HepG2 (cell line): ENCODE results near the gene RRAS. TPM values are rescaled to one million over a fixed set of nuclear protein-coding genes. Genes with fewer than 3 reads are reported as not detected.

Source experiments
- ATAD3A ChIP-seq: sonication (generic); formaldehyde crosslinking; IDR thresholded peaks from 2 replicates; pipeline ENCODE4 v1.4.0; 2020; ENCODE audit warnings: missing genetic modification reagents
- FOXA1 ChIP-seq, 2 experiments: fragments of 450-650 bp in 1 of 2; sonication (generic) in 1 of 2; formaldehyde crosslinking in 1 of 2; IDR thresholded peaks; 2 replicates each; pipeline versions ENCODE4 v1.4.0 to v1.6.1; 2016 to 2020; ENCODE audit warnings: missing genetic modification reagents in 1 of 2
- HHEX ChIP-seq: IDR thresholded peaks from 2 replicates; pipeline ENCODE4 v1.6.1; 2016; ENCODE audit warnings: control low read depth
- HOXA5 ChIP-seq: sonication (generic); formaldehyde crosslinking; IDR thresholded peaks from 2 replicates; pipeline ENCODE4 v1.4.0; 2020; ENCODE audit warnings: missing genetic modification reagents
- HOXA9 ChIP-seq: sonication (generic); formaldehyde crosslinking; IDR thresholded peaks from 2 replicates; pipeline ENCODE4 v1.8.1; 2022; ENCODE audit warnings: missing genetic modification reagents, mild to moderate bottlenecking, moderate library complexity, borderline replicate concordance
- MAZ ChIP-seq, 2 experiments: sonication (generic) in 1 of 2; formaldehyde crosslinking in 1 of 2; IDR thresholded peaks; 2 replicates each; pipeline versions ENCODE4 v1.5.0 to v1.6.1; 2012 to 2020; ENCODE audit warnings: low read depth in 2 of 2, mild to moderate bottlenecking in 2 of 2, borderline replicate concordance in 1 of 2, improper control_type of control experiment in 1 of 2, low read length in 1 of 2, missing genetic modification reagents in 1 of 2, moderate library complexity in 1 of 2
- MYNN ChIP-seq: sonication (generic); formaldehyde crosslinking; IDR thresholded peaks from 2 replicates; pipeline ENCODE4 v1.4.0; 2020; ENCODE audit warnings: mild to moderate bottlenecking, low read depth, missing genetic modification reagents
- NFE2 ChIP-seq: sonication (generic); formaldehyde crosslinking; IDR thresholded peaks from 2 replicates; pipeline ENCODE4 v1.4.0; 2020; ENCODE audit warnings: missing genetic modification reagents
- REL ChIP-seq: sonication (generic); formaldehyde crosslinking; conservative IDR thresholded peaks from 2 replicates; pipeline ENCODE4 v1.8.0; 2022; ENCODE audit warnings: mild to moderate bottlenecking, missing genetic modification reagents, moderate library complexity
- RNF2 ChIP-seq: fragments of 450-650 bp; conservative IDR thresholded peaks from 2 replicates; pipeline ENCODE4 v1.6.1; 2016; ENCODE audit warnings: low read depth
- RXRA ChIP-seq: sonication (generic); formaldehyde crosslinking; IDR thresholded peaks from 2 replicates; pipeline ENCODE4 v1.5.1; 2020; ENCODE audit warnings: missing genetic modification reagents
- SYNCRIP ChIP-seq: fragments of 200-400 bp; formaldehyde crosslinking; IDR thresholded peaks from 2 replicates; pipeline ENCODE4 v1.6.1; 2018; ENCODE audit warnings: mild to moderate bottlenecking, low read depth, low read length; ENCODE audit not compliant: insufficient read depth
- THAP11 ChIP-seq: IDR thresholded peaks from 2 replicates; pipeline ENCODE4 v1.6.1; 2016; ENCODE audit warnings: missing biosample characterization, missing genetic modification reagents
- ZC3H13 ChIP-seq: sonication (generic); formaldehyde crosslinking; IDR thresholded peaks from 2 replicates; pipeline ENCODE4 v1.8.1; 2023; ENCODE audit warnings: mild to moderate bottlenecking, missing genetic modification reagents, moderate library complexity
- ZNF101 ChIP-seq: sonication (generic); formaldehyde crosslinking; IDR thresholded peaks from 2 replicates; pipeline ENCODE4 v1.4.0; 2020; ENCODE audit warnings: mild to moderate bottlenecking, low read depth, missing genetic modification reagents, borderline replicate concordance
- ZNF557 ChIP-seq: sonication (generic); formaldehyde crosslinking; IDR thresholded peaks from 2 replicates; pipeline ENCODE4 v1.4.0; 2020; ENCODE audit warnings: missing genetic modification reagents
- ZNF589 ChIP-seq: sonication (generic); formaldehyde crosslinking; conservative IDR thresholded peaks from 2 replicates; pipeline ENCODE4 v1.8.0; 2022; ENCODE audit warnings: mild to moderate bottlenecking, moderate library complexity, missing genetic modification reagents
- polyA plus RNA-seq, 8 experiments: library from polyadenylated mRNA; depleted of rRNA in 3 of 8; stranded (reverse) in 7 of 8; unstranded in 1 of 8; fragments of >200 nt; fragmentation: Illumina TruSeq in 4 of 8; extraction: Trizol in 4 of 8; gene quantifications; 2 replicates each; pipeline versions ENCODE4 v1.2.1 to v1.2.3, GENCODE V29; 2011 to 2016; ENCODE audit warnings: low read depth in 4 of 8, missing spikeins in 1 of 8, mixed read lengths in 1 of 8; ENCODE audit not compliant: insufficient read depth in 1 of 8
- total RNA-seq, 5 experiments: library from RNA; depleted of rRNA; stranded (reverse); fragments of >200 nt; fragmentation: Illumina TruSeq; extraction: Trizol; gene quantifications; 2 replicates each; pipeline ENCODE4 v1.2.3, GENCODE V29; 2016; ENCODE audit warnings: low read depth in 1 of 5
- TF ChIP-seq, protein P1 (sequence below): sonication (generic); formaldehyde crosslinking; IDR thresholded peaks from 2 replicates; pipeline ENCODE4 v1.4.0; 2020; ENCODE audit warnings: mild to moderate bottlenecking, missing genetic modification reagents
- TF ChIP-seq, protein P2 (sequence below): sonication (generic); formaldehyde crosslinking; IDR thresholded peaks from 2 replicates; pipeline ENCODE4 v1.4.0; 2020; ENCODE audit warnings: missing genetic modification reagents
- TF ChIP-seq, protein P3 (sequence below): sonication (generic); formaldehyde crosslinking; IDR thresholded peaks from 2 replicates; pipeline ENCODE4 v1.4.0; 2020; ENCODE audit warnings: missing genetic modification reagents
- TF ChIP-seq, protein P4 (sequence below): sonication (generic); formaldehyde crosslinking; conservative IDR thresholded peaks from 2 replicates; pipeline ENCODE4 v1.4.0; 2020; ENCODE audit warnings: missing genetic modification reagents
- TF ChIP-seq, protein P5 (sequence below): sonication (generic); formaldehyde crosslinking; IDR thresholded peaks from 2 replicates; pipeline ENCODE4 v1.4.0; 2020; ENCODE audit warnings: low read depth, mild to moderate bottlenecking, missing genetic modification reagents

The RRAS gene
- total and polyA plus RNA-seq, 2 of the 13 experiments (the other 11 are each of a cell fraction or from before 2014, with no cell fraction given), result 1.5 to 12.0 TPM

DNA sequence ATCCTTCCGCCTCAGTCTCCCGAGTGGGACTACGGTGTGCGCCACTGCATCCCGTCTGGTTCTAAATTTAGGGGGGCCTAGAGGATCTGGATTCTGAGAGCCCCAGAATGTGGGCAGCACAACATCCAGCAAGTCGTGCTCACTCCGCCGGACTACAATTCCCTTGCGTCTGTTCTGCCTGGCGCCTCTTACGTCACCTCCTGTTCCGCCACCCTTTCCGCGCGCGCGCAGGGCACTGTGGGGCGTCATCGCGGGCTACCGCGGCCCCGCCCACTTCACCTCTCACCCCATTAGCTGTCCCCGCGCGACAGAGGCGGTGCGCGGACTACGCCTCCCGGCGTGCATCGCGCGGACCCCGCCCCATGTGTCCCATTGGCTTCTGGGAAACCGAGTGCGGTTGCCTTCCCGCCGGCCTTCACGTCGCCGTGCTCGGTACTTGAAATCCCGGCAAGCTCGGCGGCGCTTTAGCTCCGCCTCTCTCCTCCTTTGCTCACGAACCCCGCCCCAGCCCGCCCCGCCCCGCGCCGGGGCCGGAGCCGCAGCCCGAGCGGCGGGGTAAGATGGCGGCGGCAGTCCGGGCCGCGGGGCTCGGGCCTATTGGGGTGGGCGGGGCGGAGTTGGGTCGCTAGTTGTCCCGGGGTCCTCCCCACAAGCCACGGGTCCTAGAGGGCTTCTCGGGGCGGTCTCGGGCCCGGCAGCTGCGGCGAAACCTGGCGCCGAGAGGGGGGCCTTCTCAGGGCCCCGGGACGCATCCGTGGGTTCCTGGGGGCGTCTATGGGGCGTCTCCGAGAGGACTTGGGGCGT lies 1.9 kb upstream of the RRAS start, which contains the start of gene SCAF1 (continued):
- peak; percentile 98 for TF ChIP-seq THAP11
- no peak for TF ChIP-seq ZNF557 (CRISPR knock-in tag)
- peak; percentile 66; the same call in 1 of the 2 replicates for TF ChIP-seq MAZ (IDR thresholded peaks at IDR 0.05; ENCODE audit: borderline replicate concordance, low read depth, low read length)
- peak; percentile 93 for TF ChIP-seq MAZ (CRISPR knock-in tag; IDR thresholded peaks at IDR 0.05; ENCODE audit: low read depth)
- peak; percentile 65 for TF ChIP-seq HOXA5 (CRISPR knock-in tag)
- TF ChIP-seq ZNF101 (CRISPR knock-in tag), result no peak
- TF ChIP-seq HHEX, result 0 out of 2 replicates have a peak, but pooled peaks have one; percentile 40
- TF ChIP-seq ATAD3A (CRISPR knock-in tag), result no peak
- 0 out of 2 replicates have a peak, but pooled peaks have one; percentile 30 for TF ChIP-seq ZNF589
- TF ChIP-seq FOXA1 (IDR thresholded peaks at IDR 0.05), result no peak
- 0 out of 2 replicates have a peak, but pooled peaks have one; percentile 9 for TF ChIP-seq FOXA1 (CRISPR knock-in tag; IDR thresholded peaks at IDR 0.05)
- no peak for TF ChIP-seq MYNN (CRISPR knock-in tag)
- TF ChIP-seq, protein P1, sequence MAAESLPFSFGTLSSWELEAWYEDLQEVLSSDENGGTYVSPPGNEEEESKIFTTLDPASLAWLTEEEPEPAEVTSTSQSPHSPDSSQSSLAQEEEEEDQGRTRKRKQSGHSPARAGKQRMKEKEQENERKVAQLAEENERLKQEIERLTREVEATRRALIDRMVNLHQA, result no peak
- TF ChIP-seq, protein P2, sequence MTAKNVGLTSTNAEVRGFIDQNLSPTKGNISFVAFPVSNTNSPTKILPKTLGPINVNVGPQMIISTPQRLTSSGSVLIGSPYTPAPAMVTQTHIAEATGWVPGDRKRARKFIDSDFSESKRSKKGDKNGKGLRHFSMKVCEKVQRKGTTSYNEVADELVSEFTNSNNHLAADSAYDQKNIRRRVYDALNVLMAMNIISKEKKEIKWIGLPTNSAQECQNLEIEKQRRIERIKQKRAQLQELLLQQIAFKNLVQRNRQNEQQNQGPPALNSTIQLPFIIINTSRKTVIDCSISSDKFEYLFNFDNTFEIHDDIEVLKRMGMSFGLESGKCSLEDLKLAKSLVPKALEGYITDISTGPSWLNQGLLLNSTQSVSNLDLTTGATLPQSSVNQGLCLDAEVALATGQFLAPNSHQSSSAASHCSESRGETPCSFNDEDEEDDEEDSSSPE (CRISPR knock-in tag), result peak; percentile 92
- TF ChIP-seq, protein P3, sequence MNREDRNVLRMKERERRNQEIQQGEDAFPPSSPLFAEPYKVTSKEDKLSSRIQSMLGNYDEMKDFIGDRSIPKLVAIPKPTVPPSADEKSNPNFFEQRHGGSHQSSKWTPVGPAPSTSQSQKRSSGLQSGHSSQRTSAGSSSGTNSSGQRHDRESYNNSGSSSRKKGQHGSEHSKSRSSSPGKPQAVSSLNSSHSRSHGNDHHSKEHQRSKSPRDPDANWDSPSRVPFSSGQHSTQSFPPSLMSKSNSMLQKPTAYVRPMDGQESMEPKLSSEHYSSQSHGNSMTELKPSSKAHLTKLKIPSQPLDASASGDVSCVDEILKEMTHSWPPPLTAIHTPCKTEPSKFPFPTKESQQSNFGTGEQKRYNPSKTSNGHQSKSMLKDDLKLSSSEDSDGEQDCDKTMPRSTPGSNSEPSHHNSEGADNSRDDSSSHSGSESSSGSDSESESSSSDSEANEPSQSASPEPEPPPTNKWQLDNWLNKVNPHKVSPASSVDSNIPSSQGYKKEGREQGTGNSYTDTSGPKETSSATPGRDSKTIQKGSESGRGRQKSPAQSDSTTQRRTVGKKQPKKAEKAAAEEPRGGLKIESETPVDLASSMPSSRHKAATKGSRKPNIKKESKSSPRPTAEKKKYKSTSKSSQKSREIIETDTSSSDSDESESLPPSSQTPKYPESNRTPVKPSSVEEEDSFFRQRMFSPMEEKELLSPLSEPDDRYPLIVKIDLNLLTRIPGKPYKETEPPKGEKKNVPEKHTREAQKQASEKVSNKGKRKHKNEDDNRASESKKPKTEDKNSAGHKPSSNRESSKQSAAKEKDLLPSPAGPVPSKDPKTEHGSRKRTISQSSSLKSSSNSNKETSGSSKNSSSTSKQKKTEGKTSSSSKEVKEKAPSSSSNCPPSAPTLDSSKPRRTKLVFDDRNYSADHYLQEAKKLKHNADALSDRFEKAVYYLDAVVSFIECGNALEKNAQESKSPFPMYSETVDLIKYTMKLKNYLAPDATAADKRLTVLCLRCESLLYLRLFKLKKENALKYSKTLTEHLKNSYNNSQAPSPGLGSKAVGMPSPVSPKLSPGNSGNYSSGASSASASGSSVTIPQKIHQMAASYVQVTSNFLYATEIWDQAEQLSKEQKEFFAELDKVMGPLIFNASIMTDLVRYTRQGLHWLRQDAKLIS (CRISPR knock-in tag), result no peak
- TF ChIP-seq, protein P4, sequence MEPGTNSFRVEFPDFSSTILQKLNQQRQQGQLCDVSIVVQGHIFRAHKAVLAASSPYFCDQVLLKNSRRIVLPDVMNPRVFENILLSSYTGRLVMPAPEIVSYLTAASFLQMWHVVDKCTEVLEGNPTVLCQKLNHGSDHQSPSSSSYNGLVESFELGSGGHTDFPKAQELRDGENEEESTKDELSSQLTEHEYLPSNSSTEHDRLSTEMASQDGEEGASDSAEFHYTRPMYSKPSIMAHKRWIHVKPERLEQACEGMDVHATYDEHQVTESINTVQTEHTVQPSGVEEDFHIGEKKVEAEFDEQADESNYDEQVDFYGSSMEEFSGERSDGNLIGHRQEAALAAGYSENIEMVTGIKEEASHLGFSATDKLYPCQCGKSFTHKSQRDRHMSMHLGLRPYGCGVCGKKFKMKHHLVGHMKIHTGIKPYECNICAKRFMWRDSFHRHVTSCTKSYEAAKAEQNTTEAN (CRISPR knock-in tag), result no peak
- no peak for TF ChIP-seq RNF2
- no peak for TF ChIP-seq NFE2 (CRISPR knock-in tag)
- no peak for TF ChIP-seq SYNCRIP
- no peak for TF ChIP-seq HOXA9 (CRISPR knock-in tag)
- TF ChIP-seq RXRA, result peak; percentile 99
- no peak; the same call in 1 of the 2 replicates for TF ChIP-seq REL
- TF ChIP-seq, protein P5, sequence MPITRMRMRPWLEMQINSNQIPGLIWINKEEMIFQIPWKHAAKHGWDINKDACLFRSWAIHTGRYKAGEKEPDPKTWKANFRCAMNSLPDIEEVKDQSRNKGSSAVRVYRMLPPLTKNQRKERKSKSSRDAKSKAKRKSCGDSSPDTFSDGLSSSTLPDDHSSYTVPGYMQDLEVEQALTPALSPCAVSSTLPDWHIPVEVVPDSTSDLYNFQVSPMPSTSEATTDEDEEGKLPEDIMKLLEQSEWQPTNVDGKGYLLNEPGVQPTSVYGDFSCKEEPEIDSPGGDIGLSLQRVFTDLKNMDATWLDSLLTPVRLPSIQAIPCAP, result no peak
- TF ChIP-seq ZC3H13 (CRISPR knock-in tag), result peak; percentile 90
